HuH-7.5 (cell line): ENCODE measurements around the gene EAF1.
A peak's percentile ranks its signal among the peaks of the same experiment; 100 is the strongest.
"Not testable (repeated sequence)": the region's sequence is repeated elsewhere in the genome, so short reads cannot be mapped to it uniquely, and the experiment has no call there.

Source experiments
- DNase-seq: peaks from one replicate; pipeline ENCODE4 v3.0.0; 2011; ENCODE audit warnings: low spot score

Gene EAF1

DNA sequence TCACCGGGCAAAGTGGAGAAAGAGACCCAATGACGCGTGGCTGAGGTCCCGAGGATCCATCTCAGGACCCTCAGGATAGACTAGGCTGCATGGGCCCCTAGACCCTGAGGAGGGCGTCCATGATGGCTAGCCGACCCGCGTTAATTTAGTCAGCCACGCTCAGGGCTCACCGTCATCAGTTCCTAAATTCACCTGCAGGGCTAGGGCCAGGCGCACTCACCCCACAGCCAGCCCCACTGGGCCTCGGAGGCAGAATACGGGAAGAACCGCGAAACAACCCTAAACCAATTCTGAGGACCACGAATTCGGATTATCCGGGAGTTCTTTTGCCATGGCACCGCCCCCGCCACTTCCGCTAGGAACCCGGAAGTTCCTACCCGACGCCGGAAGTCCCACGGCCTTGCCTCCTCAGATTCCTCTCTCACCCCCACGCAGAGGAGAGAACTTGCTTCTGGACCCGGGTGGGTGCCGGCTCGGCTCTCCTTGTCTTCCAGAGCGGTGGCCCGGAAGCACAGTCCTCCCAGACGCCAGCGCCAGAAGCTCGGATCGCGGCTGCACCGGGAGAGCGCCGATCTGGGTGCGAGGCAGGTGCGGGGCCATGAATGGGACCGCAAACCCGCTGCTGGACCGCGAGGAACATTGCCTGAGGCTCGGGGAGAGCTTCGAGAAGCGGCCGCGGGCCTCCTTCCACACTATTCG, at the start of gene EAF1, which contains the start of gene METTL6:
Gene EAF1 (plus strand): TSS at position 417 of the 699 bp plus-strand sequence. CDS start 182 bp downstream, at position 599.
Gene METTL6 (minus strand): TSS at position 363 of the 699 bp plus-strand sequence. CDS start 1,033 bp downstream, outside the sequence.
- DNase-seq, result peak; percentile 82

DNA sequence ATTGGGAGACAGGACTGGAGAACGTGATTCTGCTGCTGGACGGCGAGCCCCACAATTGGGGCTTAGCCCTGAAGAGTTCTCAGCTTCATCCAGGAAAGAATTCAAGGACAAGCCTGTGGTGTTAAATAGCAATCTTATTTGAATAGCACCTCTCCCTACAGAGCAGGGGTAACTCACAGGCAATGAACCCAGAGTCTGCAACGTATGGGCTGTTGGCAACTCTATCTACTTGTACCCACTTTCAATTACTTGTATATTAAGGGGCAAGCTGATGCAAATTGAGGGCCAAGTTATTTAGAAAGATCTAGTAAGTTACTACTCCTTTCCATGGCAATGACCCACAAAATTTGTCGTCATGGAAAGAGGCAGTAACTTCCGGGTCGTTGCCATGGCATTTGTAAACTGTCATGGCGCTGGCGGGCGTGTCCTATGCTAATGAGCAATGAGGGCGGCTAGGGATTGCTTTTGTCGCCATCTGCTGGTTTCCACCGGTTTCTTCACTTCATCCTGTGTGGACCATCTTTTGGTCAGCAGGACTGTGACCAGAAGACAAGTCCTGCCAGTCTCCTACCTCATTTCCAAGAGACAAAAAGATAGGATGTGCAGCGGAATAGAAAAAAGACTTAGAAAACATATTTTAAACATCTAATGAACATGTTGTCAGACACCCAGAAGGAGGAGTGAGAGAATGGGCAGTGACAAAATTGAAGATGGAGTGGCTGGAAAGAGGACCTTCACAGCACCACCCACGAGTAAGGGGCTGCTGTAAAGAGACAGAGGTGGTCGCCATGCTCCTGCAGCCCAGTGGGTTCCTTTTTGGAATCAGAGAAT, 49.2 kb upstream of the EAF1 start:
- peak; percentile 71 for DNase-seq

DNA sequence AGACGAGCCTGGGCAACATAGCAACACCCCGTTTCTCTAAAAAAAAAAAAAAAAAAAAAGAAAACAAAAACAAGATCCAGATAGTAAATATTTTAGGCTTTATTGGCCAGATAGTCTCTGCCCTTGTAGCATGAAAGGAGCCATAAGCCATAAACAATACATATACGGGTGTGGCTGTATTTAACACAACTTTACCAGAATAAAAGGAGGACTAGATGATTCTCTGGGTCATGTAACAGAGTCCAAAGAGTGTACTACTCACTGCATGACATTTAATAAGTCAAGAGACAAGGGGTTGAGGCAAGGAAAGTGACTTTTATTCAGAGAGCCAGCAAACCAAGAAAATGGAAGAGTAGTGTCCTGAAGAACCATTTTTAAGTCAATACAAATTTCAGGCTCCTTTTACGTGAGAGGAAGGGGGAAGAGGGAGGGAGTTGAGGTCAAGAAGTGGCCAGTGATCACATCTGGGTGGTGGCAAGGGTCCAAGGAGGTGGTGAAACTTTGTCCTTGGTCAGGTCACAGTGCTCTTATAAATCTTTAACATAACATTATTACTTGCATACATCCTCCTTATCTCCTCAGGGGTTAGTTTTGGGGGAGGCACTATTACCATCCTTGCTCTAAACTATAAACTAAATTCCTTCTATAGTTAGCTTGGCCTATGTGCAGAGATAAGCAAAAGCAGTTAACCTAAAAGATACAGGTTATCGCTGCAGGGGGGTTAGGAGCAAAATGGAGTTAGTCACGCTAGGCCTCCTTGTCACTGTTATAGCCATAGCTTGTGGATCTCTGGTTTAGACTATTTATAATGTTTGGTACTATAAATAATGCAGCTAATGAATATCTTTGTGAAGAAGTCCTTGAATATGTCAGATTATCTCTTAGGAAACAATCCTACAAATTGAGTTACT, 46.2 kb upstream of the EAF1 start:
- DNase-seq, result no peak

DNA sequence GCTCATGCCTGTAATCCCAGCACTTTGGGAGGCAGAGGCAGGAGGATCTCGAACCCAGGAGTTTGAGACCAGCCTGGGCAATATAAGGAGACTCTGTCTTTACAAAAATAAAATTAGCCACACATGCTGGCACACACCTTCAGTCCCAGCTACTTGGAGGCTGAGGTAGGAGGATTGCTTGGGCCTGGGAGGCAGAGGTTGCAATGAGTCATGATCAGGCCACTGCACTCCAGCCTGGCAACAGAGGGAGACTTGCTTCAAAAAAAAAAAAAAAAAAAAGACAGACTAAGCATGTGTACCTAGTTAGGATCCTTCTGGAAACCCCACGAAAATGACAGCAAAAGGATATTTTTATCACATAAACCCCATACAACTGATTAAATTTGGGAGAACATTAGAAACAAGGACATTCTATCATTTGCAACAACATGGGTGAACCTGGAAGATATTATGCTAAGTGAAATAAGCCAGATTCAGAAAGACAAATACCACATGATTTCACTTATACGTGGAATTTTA, 44.9 kb upstream of the EAF1 start:
- no peak for DNase-seq

DNA sequence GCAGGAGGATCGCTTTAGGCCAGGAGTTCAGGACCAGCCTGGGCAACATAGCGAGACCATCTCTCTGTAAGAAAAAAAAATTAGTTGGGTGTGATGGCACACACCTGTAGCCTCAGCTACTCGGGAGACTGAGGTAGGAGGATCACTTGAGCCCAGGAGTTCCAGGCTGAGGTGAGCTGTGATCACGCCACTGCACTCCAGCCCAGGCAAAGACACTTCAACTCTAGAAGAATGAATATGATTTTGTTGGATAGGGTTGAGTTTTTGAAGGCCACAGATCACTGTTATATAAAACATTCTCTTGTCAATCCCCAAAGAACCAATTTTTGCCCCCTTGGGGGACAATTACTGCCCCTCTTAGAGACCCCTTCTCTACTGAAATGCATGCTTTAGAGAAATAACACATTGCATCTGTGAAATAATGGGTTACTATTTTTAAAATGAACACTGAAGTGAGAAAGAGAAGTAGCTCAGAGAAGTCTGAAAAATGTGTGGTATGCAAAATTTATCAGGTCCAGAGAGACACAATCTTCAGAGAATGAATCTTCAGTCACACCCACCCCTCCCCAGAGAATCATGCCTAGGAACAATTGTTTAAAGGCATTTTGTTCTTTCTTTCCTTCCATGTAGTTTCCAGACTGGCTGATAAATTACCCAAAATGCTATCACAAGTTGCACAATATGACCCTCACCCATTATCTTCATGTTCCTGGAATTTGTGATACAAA, 42.7 kb upstream of the EAF1 start:
- DNase-seq, result no peak

DNA sequence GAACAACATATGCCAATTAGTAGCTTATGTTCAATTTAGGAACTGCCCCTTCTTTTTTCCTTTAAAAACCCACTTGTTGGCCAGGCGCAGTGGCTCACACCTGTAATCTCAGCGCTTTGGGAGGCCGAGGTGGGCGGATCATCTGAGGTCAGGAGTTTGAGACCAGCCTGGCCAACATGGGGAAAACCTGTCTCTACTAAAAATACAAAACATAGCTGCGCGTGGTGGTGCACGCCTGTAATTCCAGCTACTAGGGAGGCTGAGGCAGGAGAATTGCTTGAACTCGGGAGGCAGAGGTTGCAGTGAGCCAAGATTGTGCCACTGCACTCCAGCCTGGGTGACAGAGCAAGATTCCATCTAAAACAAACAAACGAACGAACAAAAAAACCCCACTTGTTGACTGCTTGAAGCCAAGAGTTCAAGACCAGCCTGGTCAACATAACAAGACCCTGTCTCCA, 42.1 kb upstream of the EAF1 start:
- DNase-seq, result not testable (repeated sequence)

DNA sequence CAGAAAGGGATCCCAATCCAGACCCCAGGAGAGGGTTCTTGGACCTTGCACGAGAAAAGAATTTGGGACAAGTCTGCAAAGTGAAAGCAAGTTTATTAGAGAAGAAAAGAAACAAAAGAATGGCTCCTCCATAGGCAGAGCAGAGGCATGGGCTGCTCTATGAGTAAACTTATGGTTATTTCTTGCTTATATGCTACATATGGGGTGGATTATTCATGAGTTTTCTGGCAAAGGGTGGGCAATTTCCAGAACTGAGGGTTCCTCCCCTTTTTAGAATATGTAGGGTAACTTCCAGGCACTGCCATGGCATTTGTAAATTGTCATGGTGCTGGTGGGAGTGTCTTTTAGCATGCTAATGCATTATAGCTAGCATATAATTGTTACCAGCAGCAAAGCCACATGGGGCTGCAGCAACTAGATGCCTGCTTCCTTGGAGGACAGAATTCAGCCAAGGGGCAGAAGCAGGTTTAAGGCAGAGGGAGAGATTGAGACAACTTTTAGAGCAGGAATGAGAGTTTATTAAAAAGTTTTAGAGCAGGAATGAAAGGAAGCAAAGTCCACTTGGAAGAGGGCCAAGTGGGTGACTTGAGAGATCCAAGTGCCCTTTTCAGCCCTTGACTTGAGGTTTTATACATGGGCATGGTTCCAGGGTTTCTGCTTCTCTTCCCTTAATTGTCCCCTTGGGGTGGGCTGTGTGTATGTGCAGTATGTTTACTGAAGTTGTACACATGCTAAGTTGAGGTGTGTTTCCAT, 41.3 kb upstream of the EAF1 start:
- no peak for DNase-seq

DNA sequence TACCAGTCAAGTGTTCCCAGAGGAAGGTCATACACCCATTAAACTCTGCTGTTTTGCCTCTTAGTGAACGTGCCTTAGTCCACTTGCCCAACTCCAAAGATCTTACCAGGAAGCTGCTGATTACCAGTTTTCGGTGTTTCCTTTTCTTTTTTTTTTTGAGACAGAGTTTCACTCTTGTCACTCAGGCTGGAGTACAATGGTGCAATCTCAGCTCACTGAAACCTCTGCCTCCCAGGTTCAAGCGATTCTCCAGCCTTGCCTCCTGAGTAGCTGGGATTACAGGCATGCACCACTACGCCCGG, 40.8 kb upstream of the EAF1 start:
- not testable (repeated sequence) for DNase-seq

DNA sequence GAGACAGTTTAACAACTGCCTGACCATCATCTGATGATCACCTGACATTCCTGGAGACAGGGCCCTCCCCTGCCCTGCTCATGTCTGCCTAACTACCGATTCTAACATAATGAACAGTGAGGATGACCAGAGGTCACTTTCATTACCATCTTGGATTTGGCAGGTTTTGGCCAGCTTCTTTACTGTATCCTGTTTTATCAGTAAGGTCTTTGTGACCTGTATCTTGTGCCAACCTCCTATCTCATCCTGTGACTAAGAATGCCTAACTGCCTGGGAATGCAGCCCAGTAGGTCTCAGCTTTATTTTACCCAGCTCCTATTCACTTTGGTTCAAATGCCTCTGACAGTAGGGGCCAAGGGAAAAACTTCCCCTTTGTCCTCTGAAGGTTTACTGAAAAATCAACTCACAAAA, 40.2 kb upstream of the EAF1 start:
- no peak for DNase-seq

DNA sequence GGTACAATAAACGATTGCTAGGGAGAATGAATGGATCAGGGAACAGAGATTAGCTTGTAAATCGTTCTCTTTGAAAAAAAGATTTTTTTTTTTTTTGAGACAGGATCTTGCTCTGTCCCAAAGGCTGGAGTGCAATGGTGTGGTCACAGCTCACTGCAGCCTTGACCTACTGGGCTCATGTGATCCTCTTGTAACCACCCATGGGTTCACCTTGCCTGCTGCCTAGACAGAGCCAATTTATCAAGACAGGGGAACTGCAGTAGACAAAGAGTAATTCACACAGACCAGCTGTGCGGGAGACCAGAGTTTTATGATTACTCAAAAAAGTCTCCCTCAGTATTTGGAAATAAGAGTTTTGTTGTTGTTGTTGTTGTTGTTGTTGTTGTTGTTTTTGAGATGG, 39.7 kb upstream of the EAF1 start:
- no peak for DNase-seq

DNA sequence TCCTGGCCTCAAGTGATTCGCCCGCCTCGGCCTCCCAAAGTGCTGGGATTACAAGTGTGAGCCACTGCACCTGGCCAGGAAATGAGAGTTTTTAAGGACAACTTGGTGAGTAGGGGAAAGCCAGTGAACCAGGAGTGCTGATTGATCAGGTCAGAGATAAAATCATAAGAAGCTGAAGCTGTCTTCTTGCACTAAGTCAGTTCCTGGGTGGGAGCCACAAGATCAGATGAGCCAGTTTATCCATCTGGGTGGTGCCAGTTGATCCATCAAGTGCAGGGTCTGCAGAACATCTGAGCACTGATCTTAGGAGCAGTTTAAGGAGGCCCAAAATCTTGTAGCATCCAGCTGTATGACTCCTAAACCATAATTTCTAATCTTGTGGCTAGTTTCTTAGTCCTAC, 39.1 kb upstream of the EAF1 start:
- not testable (repeated sequence) for DNase-seq

DNA sequence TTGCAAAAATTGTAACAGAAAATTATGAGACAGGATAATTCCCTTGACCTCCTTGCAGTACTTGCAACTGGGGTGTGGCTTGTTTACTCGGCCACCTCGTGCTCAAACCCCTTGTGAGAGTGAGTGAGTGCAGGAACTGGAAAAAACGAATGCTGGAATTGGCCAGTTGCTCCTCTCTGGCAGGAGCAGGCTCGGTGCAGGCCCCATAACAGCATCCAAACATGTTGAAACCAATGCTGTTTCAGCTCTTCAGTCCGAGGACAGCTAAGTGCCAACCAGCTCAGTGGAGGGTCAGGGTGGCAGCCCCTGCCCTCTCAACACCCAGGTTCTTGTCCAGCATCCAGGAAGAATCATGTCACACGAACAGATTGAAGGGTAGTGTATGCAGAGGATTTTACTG, 36.9 kb upstream of the EAF1 start:
- DNase-seq, result no peak

DNA sequence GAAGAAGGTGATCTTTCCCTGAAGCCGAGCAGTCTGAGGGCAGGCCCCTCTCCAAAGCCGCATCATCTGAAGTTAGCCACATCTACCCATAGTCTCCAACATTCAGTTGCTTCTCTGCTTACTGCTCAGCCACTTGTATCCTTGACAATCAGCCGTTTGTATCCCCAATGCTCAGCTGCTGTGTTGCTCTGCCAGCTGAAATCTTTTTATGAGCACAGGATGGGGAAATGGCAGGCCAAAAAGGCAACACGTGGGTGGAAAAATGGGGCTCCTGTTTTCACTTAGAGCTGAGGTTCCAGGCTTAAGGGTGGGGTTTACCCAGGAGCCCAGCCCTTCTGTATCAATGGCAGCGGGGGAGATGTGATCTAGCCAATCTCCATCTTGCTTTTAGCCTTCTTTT, 36.4 kb upstream of the EAF1 start:
- DNase-seq, result no peak

DNA sequence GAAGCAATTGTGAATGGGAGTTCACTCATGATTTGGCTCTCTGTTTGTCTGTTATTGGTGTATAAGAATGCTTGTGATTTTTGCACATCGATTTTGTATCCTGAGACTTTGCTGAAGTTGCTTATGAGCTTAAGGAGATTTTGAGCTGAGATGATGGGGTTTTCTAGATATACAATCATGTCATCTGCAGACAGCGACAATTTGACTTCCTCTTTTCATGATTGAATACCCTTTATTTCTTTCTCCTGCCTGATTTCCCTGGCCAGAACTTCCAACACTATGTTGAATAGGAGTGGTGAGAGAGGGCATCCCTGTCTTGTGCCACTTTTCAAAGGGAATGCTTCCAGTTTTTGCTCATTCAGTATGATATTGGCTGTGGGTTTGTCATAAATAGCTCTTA, 34.1 kb upstream of the EAF1 start:
- not testable (repeated sequence) for DNase-seq

DNA sequence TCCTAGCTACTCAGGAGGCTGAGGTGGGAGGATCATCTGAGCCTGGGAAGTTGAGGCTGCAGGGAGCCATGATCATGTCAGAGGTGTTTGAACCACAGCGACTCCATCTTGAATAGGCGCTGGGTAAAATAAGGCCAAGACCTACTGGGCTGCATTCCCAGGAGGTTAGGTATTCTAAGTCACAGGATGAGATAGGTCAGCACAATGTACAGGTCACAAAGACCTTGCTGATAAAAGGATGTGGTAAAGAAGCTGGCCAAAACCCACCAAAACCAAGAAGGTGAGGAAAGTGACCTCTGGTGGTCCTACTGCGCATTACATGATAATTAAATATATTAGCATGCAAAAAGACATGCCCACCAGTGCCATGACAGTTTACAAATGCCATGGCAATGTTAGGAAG, 28.7 kb upstream of the EAF1 start:
- not testable (repeated sequence) for DNase-seq

DNA sequence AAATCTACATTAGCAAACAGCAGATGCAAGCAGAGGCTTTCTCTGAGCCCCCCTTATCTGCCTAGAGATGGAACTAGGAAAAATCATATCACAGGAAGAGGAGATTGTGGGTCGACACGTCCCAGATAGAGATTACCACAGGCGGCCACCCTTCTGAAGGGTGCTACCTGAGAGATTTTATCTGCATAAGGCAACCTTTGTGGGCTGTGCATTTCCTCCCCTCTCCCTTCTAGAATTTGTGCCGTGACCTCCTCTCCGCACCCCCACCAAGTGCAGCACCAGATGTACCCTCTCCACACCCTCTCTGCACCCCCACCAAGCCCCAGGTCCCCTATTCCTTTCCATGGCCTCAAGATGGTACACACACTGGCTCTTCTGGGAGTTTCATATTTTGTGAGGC, 27.4 kb upstream of the EAF1 start:
- DNase-seq, result no peak

DNA sequence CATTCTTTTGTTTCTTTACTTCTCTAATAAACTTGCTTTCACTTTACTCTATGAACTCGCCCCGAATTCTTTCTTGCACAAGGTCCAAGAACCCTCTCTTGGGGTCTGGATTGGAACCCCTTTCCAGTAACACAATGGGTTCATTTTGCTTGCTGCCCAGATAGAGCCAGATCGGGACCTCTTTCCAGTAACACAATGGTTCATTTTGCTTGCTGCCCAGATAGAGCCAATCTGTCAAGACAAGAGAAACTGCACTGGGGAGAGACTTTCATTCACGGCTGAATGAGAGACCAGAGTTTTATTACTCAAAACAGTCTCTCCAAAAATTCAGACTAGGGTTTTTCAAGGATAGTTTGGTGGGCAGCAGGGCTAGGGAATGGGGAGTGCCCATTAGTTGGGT, 25.5 kb upstream of the EAF1 start:
- DNase-seq, result no peak

DNA sequence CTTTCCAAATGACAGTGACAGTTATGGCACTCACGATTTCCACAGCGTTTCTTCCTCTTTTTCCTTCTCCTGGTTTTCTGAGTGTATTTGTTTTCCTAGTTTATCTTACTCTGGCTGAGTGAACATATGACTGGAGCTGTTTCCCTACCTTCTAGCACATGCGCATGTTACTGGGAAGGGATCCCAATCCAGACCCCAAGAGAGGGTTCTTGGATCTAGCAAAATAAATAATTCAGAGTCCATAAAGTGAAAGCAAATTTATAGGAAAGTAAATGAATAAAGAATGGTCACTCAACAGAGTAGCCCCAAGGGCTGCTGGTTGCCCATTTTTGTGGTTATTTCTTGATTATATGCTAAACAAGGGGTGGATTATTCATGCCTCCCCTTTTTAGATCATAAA, 23.9 kb upstream of the EAF1 start:
- DNase-seq, result no peak

DNA sequence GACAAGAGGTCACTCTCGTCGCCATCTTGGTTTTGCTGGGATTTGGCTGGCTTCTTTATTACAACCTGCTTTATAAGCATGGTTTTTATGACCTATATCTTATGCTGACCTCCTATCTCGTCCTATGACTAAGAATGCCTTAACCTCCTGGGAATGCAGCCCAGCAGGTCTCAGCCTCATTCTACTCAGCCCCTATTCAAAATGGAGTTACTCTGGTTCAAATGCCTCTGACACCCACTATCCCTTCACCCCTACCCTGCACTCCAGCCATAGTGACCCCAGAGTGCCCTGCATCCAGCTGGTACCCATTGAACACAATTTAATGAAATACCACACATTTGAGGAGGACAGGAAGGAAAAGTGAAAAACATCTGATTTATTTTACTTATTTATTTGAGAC, 23.4 kb upstream of the EAF1 start:
- DNase-seq, result no peak

DNA sequence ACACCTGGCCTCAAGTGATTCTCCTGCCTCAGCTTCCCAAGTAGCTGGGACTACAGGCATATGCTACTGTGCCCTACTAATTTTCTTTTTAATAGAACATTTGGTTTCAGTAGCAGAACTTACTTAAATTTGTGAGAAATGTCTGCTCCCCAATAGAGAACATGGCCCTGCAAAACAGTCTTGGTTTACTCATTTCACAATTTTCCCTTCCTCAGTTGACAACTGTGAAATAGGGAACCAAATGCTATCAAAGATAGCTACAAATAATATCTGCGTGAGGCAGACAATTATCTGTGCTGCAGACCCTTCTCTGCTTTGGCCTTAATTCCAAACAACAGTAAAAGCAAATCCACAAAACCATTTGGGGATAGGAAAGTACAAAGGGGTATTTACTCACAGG, 22.6 kb upstream of the EAF1 start:
- DNase-seq, result no peak
